HL-60 (cell line): ENCODE results near the gene FSCN2.

Source experiments
- CTCF ChIP-seq: IDR thresholded peaks from one replicate; pipeline ENCODE4 v1.5.1; 2011; ENCODE audit warnings: low read length, control low read depth, inconsistent platforms; ENCODE audit not compliant: insufficient read depth
- REST ChIP-seq: IDR thresholded peaks from 2 replicates; pipeline ENCODE4 v1.6.1; 2012; ENCODE audit warnings: low read depth; ENCODE audit not compliant: insufficient replicate concordance
- SPI1 ChIP-seq: IDR thresholded peaks from 2 replicates; pipeline ENCODE4 v1.6.1; 2012; ENCODE audit warnings: low read depth, mild to moderate bottlenecking, borderline replicate concordance

- TF ChIP-seq SPI1 (no peak), CTCF (no peak), REST (no peak)
These were observed 39.0 kb downstream of the FSCN2 start for GRCh38 chr17:81567191-81567590.
